GM23338 (cell line): Measurements from ENCODE around the gene BBX. TPM values are rescaled to one million over a fixed set of nuclear protein-coding genes. Genes with fewer than 3 reads are reported as not detected.

ENCODE experiments used
- ATAC-seq: fragments of 200-7000 bp; cut with Tn5 transposase; 3 replicates; pipeline ENCODE4 v1.9.1; 2020
- DNase-seq: peaks from one replicate; pipeline ENCODE4 v3.0.0-alpha.2; 2015; ENCODE audit warnings: low spot score
- H2AFZ ChIP-seq: fragments of 200-600 bp; sonication (generic); 2 replicates; pipeline ENCODE4 v1.8.0; 2016; ENCODE audit warnings: antibody characterized with exemption, mild to moderate bottlenecking, moderate library complexity
- H3F3A ChIP-seq: fragments of 200-600 bp; sonication (generic); replicated peaks from 2 replicates; pipeline ENCODE4 v1.8.0; 2017; ENCODE audit warnings: antibody characterized with exemption, mixed run types, low read depth
- H3K27ac ChIP-seq: fragments of 200-600 bp; sonication (generic); 2 replicates; pipeline ENCODE4 v1.6.1; 2016; ENCODE audit warnings: low read depth
- H3K27me3 ChIP-seq: fragments of 200-600 bp; sonication (generic); 2 replicates; pipeline ENCODE4 v1.8.0; 2016; ENCODE audit warnings: mild to moderate bottlenecking, mixed run types, moderate library complexity; ENCODE audit not compliant: insufficient read depth
- H3K36me3 ChIP-seq: fragments of 200-600 bp; sonication (generic); 2 replicates; pipeline ENCODE4 v1.8.0; 2016; ENCODE audit warnings: mild to moderate bottlenecking; ENCODE audit not compliant: insufficient read depth
- H3K4me1 ChIP-seq: fragments of 200-600 bp; sonication (generic); 2 replicates; pipeline ENCODE4 v1.8.0; 2016; ENCODE audit warnings: mild to moderate bottlenecking, moderate library complexity; ENCODE audit not compliant: insufficient read depth
- H3K4me2 ChIP-seq: fragments of 200-600 bp; sonication (generic); 2 replicates; pipeline ENCODE4 v1.7.1; 2017; ENCODE audit warnings: mixed run types
- H3K4me3 ChIP-seq: fragments of 200-600 bp; sonication (generic); 2 replicates; pipeline ENCODE4 v1.6.1; 2016; ENCODE audit warnings: mixed run types
- H3K79me2 ChIP-seq: fragments of 200-600 bp; sonication (generic); replicated peaks from 2 replicates; pipeline ENCODE4 v1.8.0; 2017; ENCODE audit warnings: mild to moderate bottlenecking; ENCODE audit not compliant: insufficient read depth
- H3K9me2 ChIP-seq: fragments of 200-600 bp; sonication (generic); 2 replicates; pipeline ENCODE4 v1.8.0; 2017; ENCODE audit not compliant: insufficient read depth
- H4K20me1 ChIP-seq: fragments of 200-600 bp; sonication (generic); replicated peaks from 2 replicates; pipeline ENCODE4 v1.8.0; 2017; ENCODE audit warnings: mild to moderate bottlenecking; ENCODE audit not compliant: insufficient read depth
- H3K27ac Mint-ChIP-seq: 2 replicates; pipeline ENCODE4 v1.8.0; 2020; ENCODE audit warnings: inconsistent platforms, mild to moderate bottlenecking, moderate library complexity, mixed read lengths
- H3K27me3 Mint-ChIP-seq: 3 replicates; pipeline ENCODE4 v1.8.0; 2022; ENCODE audit warnings: low read depth, mild to moderate bottlenecking, moderate library complexity, mixed read lengths, inconsistent platforms; ENCODE audit not compliant: insufficient read depth, poor library complexity
- H3K36me3 Mint-ChIP-seq: 3 replicates; pipeline ENCODE4 v1.8.0; 2021; ENCODE audit warnings: low read depth, mild to moderate bottlenecking, inconsistent platforms, moderate library complexity, mixed read lengths
- H3K4me1 Mint-ChIP-seq: 3 replicates; pipeline ENCODE4 v1.8.0; 2020; ENCODE audit warnings: mild to moderate bottlenecking, inconsistent platforms, mixed read lengths
- H3K4me3 Mint-ChIP-seq: 3 replicates; pipeline ENCODE4 v1.8.0; 2021; ENCODE audit warnings: moderate library complexity, mild to moderate bottlenecking, inconsistent platforms, mixed read lengths
- H3K9me3 Mint-ChIP-seq: 3 replicates; pipeline ENCODE4 v1.8.0; 2020; ENCODE audit warnings: moderate library complexity, mild to moderate bottlenecking, inconsistent platforms, mixed read lengths
- CREB1 ChIP-seq: fragments of 250-450 bp; sonication (Bioruptor Pico); IDR thresholded peaks from 2 replicates; pipeline ENCODE4 v1.5.0; 2020; ENCODE audit warnings: low read depth, mild to moderate bottlenecking, moderate library complexity
- JUNB ChIP-seq: IDR thresholded peaks from one replicate; pipeline ENCODE4 v1.6.1; 2016; ENCODE audit warnings: antibody characterized with exemption; ENCODE audit not compliant: unreplicated experiment
- POLR2AphosphoS5 ChIP-seq: IDR thresholded peaks from 2 replicates; pipeline ENCODE4 v1.6.1; 2016; ENCODE audit warnings: antibody characterized with exemption, low read depth
- STAT1 ChIP-seq: IDR thresholded peaks from one replicate; pipeline ENCODE4 v1.6.1; 2016; ENCODE audit warnings: antibody characterized with exemption; ENCODE audit not compliant: unreplicated experiment
- ZNF114 ChIP-seq: fragments of 250-450 bp; sonication (Bioruptor Pico); IDR thresholded peaks from 2 replicates; pipeline ENCODE4 v1.5.0; 2020; ENCODE audit warnings: mild to moderate bottlenecking, moderate library complexity
- polyA plus RNA-seq: library from polyadenylated mRNA; unstranded; fragments of >200 nt; fragmentation: Nextera tagmentation; extraction: Ambion mirVana; gene quantifications from 2 replicates; pipeline ENCODE4 v1.2.1, GENCODE V29; 2016
- total RNA-seq: library from RNA; depleted of rRNA; stranded (reverse); fragments of >200 nt; shearing (Covaris generic); gene quantifications from 2 replicates; pipeline ENCODE4 v1.2.3, GENCODE V29; 2014
- TF ChIP-seq, protein P1 (sequence below): fragments of 250-450 bp; sonication (Bioruptor Pico); IDR thresholded peaks from 2 replicates; pipeline ENCODE4 v1.5.0; 2020; ENCODE audit warnings: mild to moderate bottlenecking, moderate library complexity
- TF ChIP-seq, protein P2 (sequence below), 2 experiments: fragments of 200-600 bp in 1 of 2; sonication (generic) in 1 of 2; conservative IDR thresholded peaks; 2 replicates each; pipeline versions ENCODE4 v1.5.1 to v1.6.1; 2016 to 2017; ENCODE audit warnings: antibody characterized with exemption in 2 of 2, low read depth in 2 of 2, mild to moderate bottlenecking in 2 of 2, moderate library complexity in 1 of 2
- TF ChIP-seq, protein P3 (sequence below): IDR thresholded peaks from one replicate; pipeline ENCODE4 v1.6.1; 2018; ENCODE audit warnings: antibody characterized with exemption; ENCODE audit not compliant: unreplicated experiment
- TF ChIP-seq, protein P4 (sequence below): IDR thresholded peaks from 2 replicates; pipeline ENCODE4 v1.6.1; 2016; ENCODE audit warnings: antibody characterized with exemption

BBX gene
- total and polyA plus RNA-seq, 2 experiments from 2014 or later, result 35.2 to 44.1 TPM

DNA sequence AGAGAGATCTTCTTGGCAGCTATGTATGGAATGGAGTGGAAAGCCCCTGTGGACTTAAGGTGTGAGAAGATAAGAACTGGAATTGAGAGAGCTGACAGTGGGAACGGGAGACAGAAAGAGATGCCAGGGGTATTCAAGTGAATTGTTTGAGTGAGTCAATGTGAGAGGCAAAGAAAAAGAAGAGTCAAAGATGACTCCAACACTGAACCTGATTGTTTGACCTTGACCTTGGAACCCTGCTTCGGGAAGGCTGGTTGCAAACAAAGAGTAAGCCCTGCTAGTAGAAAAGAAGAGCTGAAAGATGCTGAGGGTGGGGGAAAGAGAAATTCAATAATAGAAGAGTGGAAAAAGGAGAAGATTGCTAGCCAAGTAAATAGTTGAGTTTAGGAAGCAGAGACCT is 238.6 kb downstream of the BBX start:
- no peak overlapping the region for H3K27ac ChIP-seq

More for the DNA sequence above, 238.6 kb downstream of the BBX start:
- H3K9me2 ChIP-seq, result no peaks in the 10 kb centered on the region
- Mint-ChIP-seq H3K27ac (no peak overlapping the region), H3K4me3 (no peak overlapping the region), H3K9me3 (no peaks in the 10 kb centered on the region), H3K27me3 (no peaks in the 10 kb centered on the region), H3K4me1 (no peaks in the 10 kb centered on the region), H3K36me3 (peaks cover 6% of the 10 kb centered on the region; the same call in 2 of the 3 replicates)
- no peaks in the 10 kb centered on the region for H4K20me1 ChIP-seq
- ATAC-seq (no peak), DNase-seq (no peak)
- no peaks in the 10 kb centered on the region for H3K79me2 ChIP-seq
- H3K4me3 ChIP-seq, result no peak overlapping the region
- H2AFZ ChIP-seq, result no peak overlapping the region
- no peaks in the 10 kb centered on the region for H3F3A ChIP-seq
- no peaks in the 10 kb centered on the region for H3K36me3 ChIP-seq
- H3K27me3 ChIP-seq, result no peaks in the 10 kb centered on the region
- H3K4me2 ChIP-seq, result no peak overlapping the region
- no peaks in the 10 kb centered on the region for H3K4me1 ChIP-seq
- TF ChIP-seq CREB1 (CRISPR knock-in tag) (no peak), POLR2AphosphoS5 (no peak), JUNB (no peak), ZNF114 (CRISPR knock-in tag) (no peak), STAT1 (no peak)
- TF ChIP-seq, protein P1, sequence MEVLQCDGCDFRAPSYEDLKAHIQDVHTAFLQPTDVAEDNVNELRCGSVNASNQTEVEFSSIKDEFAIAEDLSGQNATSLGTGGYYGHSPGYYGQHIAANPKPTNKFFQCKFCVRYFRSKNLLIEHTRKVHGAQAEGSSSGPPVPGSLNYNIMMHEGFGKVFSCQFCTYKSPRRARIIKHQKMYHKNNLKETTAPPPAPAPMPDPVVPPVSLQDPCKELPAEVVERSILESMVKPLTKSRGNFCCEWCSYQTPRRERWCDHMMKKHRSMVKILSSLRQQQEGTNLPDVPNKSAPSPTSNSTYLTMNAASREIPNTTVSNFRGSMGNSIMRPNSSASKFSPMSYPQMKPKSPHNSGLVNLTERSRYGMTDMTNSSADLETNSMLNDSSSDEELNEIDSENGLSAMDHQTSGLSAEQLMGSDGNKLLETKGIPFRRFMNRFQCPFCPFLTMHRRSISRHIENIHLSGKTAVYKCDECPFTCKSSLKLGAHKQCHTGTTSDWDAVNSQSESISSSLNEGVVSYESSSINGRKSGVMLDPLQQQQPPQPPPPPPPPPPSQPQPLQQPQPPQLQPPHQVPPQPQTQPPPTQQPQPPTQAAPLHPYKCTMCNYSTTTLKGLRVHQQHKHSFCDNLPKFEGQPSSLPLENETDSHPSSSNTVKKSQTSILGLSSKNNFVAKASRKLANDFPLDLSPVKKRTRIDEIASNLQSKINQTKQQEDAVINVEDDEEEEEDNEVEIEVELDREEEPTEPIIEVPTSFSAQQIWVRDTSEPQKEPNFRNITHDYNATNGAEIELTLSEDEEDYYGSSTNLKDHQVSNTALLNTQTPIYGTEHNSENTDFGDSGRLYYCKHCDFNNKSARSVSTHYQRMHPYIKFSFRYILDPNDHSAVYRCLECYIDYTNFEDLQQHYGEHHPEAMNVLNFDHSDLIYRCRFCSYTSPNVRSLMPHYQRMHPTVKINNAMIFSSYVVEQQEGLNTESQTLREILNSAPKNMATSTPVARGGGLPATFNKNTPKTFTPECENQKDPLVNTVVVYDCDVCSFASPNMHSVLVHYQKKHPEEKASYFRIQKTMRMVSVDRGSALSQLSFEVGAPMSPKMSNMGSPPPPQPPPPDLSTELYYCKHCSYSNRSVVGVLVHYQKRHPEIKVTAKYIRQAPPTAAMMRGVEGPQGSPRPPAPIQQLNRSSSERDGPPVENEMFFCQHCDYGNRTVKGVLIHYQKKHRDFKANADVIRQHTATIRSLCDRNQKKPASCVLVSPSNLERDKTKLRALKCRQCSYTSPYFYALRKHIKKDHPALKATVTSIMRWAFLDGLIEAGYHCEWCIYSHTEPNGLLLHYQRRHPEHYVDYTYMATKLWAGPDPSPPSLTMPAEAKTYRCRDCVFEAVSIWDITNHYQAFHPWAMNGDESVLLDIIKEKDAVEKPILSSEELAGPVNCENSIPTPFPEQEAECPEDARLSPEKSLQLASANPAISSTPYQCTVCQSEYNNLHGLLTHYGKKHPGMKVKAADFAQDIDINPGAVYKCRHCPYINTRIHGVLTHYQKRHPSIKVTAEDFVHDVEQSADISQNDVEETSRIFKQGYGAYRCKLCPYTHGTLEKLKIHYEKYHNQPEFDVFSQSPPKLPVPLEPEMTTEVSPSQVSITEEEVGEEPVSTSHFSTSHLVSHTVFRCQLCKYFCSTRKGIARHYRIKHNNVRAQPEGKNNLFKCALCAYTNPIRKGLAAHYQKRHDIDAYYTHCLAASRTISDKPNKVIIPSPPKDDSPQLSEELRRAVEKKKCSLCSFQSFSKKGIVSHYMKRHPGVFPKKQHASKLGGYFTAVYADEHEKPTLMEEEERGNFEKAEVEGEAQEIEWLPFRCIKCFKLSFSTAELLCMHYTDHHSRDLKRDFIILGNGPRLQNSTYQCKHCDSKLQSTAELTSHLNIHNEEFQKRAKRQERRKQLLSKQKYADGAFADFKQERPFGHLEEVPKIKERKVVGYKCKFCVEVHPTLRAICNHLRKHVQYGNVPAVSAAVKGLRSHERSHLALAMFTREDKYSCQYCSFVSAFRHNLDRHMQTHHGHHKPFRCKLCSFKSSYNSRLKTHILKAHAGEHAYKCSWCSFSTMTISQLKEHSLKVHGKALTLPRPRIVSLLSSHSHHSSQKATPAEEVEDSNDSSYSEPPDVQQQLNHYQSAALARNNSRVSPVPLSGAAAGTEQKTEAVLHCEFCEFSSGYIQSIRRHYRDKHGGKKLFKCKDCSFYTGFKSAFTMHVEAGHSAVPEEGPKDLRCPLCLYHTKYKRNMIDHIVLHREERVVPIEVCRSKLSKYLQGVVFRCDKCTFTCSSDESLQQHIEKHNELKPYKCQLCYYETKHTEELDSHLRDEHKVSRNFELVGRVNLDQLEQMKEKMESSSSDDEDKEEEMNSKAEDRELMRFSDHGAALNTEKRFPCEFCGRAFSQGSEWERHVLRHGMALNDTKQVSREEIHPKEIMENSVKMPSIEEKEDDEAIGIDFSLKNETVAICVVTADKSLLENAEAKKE (CRISPR knock-in tag), result no peak
- TF ChIP-seq, protein P2, sequence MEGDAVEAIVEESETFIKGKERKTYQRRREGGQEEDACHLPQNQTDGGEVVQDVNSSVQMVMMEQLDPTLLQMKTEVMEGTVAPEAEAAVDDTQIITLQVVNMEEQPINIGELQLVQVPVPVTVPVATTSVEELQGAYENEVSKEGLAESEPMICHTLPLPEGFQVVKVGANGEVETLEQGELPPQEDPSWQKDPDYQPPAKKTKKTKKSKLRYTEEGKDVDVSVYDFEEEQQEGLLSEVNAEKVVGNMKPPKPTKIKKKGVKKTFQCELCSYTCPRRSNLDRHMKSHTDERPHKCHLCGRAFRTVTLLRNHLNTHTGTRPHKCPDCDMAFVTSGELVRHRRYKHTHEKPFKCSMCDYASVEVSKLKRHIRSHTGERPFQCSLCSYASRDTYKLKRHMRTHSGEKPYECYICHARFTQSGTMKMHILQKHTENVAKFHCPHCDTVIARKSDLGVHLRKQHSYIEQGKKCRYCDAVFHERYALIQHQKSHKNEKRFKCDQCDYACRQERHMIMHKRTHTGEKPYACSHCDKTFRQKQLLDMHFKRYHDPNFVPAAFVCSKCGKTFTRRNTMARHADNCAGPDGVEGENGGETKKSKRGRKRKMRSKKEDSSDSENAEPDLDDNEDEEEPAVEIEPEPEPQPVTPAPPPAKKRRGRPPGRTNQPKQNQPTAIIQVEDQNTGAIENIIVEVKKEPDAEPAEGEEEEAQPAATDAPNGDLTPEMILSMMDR (conservative IDR thresholded peaks at IDR 0.05; ENCODE audit: low read depth in 2 of 2), result no peak
- TF ChIP-seq, protein P3, sequence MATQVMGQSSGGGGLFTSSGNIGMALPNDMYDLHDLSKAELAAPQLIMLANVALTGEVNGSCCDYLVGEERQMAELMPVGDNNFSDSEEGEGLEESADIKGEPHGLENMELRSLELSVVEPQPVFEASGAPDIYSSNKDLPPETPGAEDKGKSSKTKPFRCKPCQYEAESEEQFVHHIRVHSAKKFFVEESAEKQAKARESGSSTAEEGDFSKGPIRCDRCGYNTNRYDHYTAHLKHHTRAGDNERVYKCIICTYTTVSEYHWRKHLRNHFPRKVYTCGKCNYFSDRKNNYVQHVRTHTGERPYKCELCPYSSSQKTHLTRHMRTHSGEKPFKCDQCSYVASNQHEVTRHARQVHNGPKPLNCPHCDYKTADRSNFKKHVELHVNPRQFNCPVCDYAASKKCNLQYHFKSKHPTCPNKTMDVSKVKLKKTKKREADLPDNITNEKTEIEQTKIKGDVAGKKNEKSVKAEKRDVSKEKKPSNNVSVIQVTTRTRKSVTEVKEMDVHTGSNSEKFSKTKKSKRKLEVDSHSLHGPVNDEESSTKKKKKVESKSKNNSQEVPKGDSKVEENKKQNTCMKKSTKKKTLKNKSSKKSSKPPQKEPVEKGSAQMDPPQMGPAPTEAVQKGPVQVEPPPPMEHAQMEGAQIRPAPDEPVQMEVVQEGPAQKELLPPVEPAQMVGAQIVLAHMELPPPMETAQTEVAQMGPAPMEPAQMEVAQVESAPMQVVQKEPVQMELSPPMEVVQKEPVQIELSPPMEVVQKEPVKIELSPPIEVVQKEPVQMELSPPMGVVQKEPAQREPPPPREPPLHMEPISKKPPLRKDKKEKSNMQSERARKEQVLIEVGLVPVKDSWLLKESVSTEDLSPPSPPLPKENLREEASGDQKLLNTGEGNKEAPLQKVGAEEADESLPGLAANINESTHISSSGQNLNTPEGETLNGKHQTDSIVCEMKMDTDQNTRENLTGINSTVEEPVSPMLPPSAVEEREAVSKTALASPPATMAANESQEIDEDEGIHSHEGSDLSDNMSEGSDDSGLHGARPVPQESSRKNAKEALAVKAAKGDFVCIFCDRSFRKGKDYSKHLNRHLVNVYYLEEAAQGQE, result no peak
- TF ChIP-seq, protein P4, sequence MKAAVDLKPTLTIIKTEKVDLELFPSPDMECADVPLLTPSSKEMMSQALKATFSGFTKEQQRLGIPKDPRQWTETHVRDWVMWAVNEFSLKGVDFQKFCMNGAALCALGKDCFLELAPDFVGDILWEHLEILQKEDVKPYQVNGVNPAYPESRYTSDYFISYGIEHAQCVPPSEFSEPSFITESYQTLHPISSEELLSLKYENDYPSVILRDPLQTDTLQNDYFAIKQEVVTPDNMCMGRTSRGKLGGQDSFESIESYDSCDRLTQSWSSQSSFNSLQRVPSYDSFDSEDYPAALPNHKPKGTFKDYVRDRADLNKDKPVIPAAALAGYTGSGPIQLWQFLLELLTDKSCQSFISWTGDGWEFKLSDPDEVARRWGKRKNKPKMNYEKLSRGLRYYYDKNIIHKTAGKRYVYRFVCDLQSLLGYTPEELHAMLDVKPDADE, result no peak
